ENCODE results near the gene ANKS1A.

The ANKS1A gene

DNA sequence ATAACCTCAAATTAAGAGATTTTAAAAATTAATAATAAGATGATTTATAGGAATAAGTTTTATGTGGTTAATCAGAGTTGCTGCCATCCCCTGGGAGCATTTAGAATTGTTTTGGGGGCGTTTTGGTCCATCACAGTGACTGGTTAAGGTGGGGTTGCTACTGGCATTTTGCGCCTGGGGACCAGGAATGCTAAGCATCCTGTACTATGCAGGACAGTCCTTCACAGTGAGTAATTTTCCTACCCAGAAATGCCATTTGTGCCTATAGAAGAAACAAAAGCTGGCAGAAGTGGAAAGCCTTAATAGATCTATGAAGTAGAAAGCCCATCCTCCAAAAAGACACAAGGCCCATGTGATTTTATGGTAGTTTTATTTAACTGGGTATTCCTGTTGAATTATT is 118.0 kb downstream of the ANKS1A start:
- in situ Hi-C loops (cut with HindIII; ENCODE audit: low sequenced_read_pairs): no loop called here
- TF ChIP-seq, protein P1, sequence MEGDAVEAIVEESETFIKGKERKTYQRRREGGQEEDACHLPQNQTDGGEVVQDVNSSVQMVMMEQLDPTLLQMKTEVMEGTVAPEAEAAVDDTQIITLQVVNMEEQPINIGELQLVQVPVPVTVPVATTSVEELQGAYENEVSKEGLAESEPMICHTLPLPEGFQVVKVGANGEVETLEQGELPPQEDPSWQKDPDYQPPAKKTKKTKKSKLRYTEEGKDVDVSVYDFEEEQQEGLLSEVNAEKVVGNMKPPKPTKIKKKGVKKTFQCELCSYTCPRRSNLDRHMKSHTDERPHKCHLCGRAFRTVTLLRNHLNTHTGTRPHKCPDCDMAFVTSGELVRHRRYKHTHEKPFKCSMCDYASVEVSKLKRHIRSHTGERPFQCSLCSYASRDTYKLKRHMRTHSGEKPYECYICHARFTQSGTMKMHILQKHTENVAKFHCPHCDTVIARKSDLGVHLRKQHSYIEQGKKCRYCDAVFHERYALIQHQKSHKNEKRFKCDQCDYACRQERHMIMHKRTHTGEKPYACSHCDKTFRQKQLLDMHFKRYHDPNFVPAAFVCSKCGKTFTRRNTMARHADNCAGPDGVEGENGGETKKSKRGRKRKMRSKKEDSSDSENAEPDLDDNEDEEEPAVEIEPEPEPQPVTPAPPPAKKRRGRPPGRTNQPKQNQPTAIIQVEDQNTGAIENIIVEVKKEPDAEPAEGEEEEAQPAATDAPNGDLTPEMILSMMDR (IDR thresholded peaks at IDR 0.05; ENCODE audit: low read depth, low read length): no peak
- DNase-seq (ENCODE audit: low read depth, low spot score): no peak
- no peak overlapping the region for H3K4me3 ChIP-seq (ENCODE audit: low read depth, low read length)

DNA sequence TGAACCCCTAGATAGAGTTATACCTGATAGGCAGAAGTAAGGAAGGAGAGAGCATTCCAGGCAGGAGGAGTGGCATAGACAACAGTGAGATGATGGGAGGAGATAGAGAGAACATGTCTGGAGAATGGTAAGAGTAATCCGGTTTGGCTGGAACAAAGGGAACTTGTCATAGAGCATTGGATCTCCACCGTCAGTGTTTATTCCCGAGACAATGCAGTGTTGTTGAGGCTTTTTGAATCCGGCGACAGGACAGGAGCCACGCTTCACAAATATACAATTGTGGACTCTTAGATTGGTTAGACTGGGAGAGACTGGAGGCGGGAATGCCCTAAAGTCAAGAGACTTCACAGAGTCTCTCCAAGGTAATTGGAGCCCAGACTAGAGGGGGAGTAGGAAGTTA is 119.8 kb downstream of the ANKS1A start:
- no peak for DNase-seq (ENCODE audit: low read depth, low spot score)
- H3K4me3 ChIP-seq (ENCODE audit: low read depth, low read length): no peak overlapping the region
- in situ Hi-C loops (cut with HindIII; ENCODE audit: low sequenced_read_pairs): no loop called here
- TF ChIP-seq, protein P1 (IDR thresholded peaks at IDR 0.05; ENCODE audit: low read depth, low read length): no peak

DNA sequence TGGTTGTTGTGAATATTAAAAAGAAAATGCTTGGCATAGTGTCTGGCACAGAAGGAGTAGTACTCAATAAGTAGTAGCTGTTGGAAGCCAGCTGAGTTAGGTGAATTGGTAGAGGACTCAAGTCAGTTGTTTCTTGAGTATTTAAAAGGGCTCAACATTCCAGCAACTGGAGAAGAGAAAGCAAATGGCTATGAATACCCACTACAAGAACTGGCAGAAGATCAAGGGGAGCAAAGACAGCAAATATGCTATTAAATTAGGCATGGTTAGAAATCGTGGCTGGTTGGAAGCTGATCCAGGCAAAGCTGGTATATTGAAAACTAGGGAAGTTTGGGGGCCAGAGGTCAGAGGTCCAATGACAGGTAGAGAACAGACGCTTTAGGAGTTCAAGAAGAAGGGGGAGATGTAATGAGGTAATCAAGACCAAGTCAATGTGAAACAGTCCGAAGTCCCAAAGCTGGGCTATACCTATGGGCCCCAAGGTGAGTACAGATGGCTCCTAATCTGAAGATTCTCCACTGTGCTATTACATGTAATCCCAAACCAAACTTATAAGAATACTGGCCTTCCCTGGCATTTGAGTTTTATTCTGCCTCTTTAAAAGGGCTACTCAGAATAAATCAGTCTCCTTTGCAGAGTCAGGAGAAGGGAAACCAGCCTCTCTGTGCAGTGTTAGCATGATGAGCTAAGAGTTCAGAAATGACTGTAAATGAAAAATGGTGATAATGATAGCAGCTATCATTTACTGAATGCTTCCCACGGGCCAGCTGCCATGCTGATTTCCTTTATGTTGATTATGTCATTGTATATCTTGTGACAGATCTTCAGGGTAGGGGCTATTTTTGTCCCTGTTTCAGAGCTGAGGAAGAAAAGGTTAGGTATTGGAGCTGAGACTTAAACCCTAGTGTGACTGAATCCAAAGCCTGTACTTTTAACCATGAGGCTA is 122.3 kb downstream of the ANKS1A start:
- in situ Hi-C loops (cut with HindIII; ENCODE audit: low sequenced_read_pairs): no loop called here
- TF ChIP-seq, protein P1 (IDR thresholded peaks at IDR 0.05; ENCODE audit: low read depth, low read length): no peak
- H3K4me3 ChIP-seq (ENCODE audit: low read depth, low read length): no peak overlapping the region
- DNase-seq (ENCODE audit: low read depth, low spot score): no peak

DNA sequence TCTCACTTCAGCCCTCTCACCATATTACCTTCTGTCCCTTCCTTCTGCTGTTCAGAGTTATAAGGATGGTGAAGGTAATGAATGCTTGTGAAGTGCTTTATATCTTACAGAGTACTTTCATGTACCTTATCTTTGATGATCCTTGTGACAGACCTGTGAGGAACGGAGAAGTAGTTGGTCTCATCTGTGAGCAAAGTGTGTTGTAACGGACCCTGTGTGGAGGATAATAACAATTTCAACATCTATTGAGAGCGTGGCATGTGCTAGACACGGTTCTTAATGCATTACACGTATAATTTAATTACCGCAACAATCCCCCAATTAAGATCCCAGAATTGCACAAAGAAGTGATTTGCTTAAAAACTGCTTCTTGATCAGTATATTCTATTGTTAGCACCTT is 124.6 kb downstream of the ANKS1A start:
- TF ChIP-seq, protein P1 (IDR thresholded peaks at IDR 0.05; ENCODE audit: low read depth, low read length): no peak
- no peak for DNase-seq (ENCODE audit: low read depth, low spot score)
- H3K4me3 ChIP-seq (ENCODE audit: low read depth, low read length): no peak overlapping the region
- in situ Hi-C loops (cut with HindIII; ENCODE audit: low sequenced_read_pairs): no loop called here

DNA sequence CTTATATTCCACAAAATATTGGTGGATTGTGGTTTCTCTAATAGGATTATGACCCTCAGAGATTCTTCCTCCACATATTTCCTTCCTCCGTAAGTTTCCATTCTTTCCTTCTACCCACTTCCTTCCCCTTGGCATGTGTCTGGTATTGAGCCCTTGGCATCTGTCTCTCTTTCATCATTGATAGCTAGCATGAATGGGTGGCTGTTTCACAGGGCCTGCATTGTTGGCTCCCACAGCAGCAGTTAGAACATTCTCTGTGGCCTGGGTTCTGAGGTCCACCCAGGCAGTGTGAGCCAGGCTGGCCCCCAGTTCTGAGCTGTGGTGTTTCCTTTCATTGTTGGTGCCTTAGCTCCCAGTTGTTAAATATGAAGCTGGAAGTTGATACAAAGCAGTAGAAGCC is 125.3 kb downstream of the ANKS1A start:
- no peak overlapping the region for H3K4me3 ChIP-seq (ENCODE audit: low read depth, low read length)
- TF ChIP-seq, protein P1 (IDR thresholded peaks at IDR 0.05; ENCODE audit: low read depth, low read length): no peak
- DNase-seq (ENCODE audit: low read depth, low spot score): no peak
- in situ Hi-C loops (cut with HindIII; ENCODE audit: low sequenced_read_pairs): no loop called here

DNA sequence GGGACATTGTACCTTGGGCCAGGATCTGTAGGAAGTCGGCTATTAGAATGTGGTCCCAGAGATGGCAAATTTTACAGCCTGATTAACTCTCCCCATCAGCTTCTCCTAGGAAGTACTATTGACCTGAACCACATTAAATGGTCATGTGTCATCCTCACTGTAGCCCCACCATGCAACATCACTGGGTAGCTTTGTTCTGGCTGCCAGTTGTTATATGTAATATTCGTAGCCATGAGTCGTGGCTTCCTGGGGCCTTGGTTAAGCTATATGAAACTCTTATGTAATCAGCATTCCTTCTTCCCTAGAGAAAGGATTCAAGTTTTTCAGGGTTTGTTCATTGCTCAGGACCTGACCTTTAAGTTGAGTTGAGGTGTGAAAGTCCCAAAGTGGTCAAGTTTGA is 125.7 kb downstream of the ANKS1A start:
- in situ Hi-C loops (cut with HindIII; ENCODE audit: low sequenced_read_pairs): no loop called here
- TF ChIP-seq, protein P1 (IDR thresholded peaks at IDR 0.05; ENCODE audit: low read depth, low read length): no peak
- peak; percentile 52 for DNase-seq (ENCODE audit: low read depth, low spot score)
- H3K4me3 ChIP-seq (ENCODE audit: low read depth, low read length): no peak overlapping the region

All from astrocyte of the spinal cord (primary cell).